GM12801 (cell line): ENCODE data around the gene IARS2.

Experiments
- CTCF ChIP-seq: IDR thresholded peaks from one replicate; pipeline ENCODE4 v1.5.1; 2011; ENCODE audit warnings: control low read depth; ENCODE audit not compliant: insufficient read length; ENCODE audit errors: extremely low read depth

Gene IARS2

GRCh38 chr1:220123889-220124288, 30.0 kb downstream of the IARS2 start:
- TF ChIP-seq CTCF: no peak

- TF ChIP-seq CTCF: no peak
Measured at GRCh38 chr1:220124542-220124941, 30.6 kb downstream of the IARS2 start.

GRCh38 chr1:220127076-220127475, 33.1 kb downstream of the IARS2 start:
- TF ChIP-seq CTCF: no peak

- no peak for TF ChIP-seq CTCF
Measured at GRCh38 chr1:220129479-220130210, 35.7 kb downstream of the IARS2 start.

GRCh38 chr1:220135755-220136154, 41.8 kb downstream of the IARS2 start:
- TF ChIP-seq CTCF: no peak

GRCh38 chr1:220137019-220137786, 43.3 kb downstream of the IARS2 start:
- TF ChIP-seq CTCF: no peak

- TF ChIP-seq CTCF: no peak
Measured at GRCh38 chr1:220139966-220140365, 46.0 kb downstream of the IARS2 start.
